ENCODE results near the gene ADGRL3. TPM values are rescaled to one million over a fixed set of nuclear protein-coding genes. Genes with fewer than 3 reads are reported as not detected.
"Not testable (repeated sequence)": the region's sequence is repeated elsewhere in the genome, so short reads cannot be mapped to it uniquely, and the experiment has no call there.

ADGRL3 gene
- total RNA-seq, 2 experiments from 2014 or later = not detected

DNA sequence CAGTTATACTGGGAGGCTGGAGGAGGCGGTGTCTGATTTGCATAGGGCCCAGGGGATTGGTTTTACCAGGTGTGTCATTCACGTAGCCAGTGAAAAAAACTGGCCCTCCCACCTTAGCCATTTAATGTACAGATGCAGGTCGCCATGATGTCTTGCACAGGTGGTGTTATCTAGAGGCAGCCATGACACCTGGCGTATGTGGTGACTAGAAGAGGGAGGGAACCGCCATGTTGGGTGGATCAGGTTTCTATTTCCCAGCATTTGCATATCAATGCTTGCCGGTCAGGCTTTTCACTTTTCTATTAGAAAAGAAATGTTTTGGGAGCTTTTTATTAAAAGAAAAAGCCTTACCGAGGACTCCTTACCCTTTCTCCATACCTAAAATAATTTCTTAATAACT, 523.4 kb downstream of the ADGRL3 start:
- ChIA-PET POLR2A (no interaction called here), CTCF (no interaction called here)
- Mint-ChIP-seq H3K9me3 (ENCODE audit: low read depth) (peaks cover 7% of the 10 kb centered on the region), H3K27me3 (no peaks in the 10 kb centered on the region), H3K4me1 (no peaks in the 10 kb centered on the region), H3K36me3 (ENCODE audit: low read depth) (no peaks in the 10 kb centered on the region), H3K27ac (no peak overlapping the region), H3K4me3 (no peak overlapping the region)
- ATAC-seq (no peak), DNase-seq (no peak)
- intact Hi-C loops (cut with DNase I, micrococcal nuclease) = no loop called here

DNA sequence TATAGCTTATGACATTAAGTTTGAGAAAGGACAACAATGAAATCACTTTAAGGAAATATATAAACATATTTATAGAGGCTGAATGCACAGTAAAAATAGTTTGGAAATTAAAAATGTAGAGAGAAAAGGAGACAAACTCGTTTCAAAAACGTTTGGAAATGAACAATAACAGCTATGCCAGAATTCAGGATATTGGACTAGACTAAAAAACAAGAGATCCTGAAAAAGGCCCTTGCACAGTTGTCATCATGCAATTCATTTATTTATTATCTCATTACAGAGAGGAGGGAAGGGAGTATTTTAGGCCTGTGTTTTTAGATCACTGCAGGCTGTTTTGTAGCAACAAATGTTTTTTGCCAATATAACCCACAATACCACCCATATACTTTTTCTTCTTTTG, 527.2 kb downstream of the ADGRL3 start:
- DNase-seq (no peak), ATAC-seq (no peak)
- Mint-ChIP-seq H3K4me3 (no peak overlapping the region), H3K27me3 (no peaks in the 10 kb centered on the region), H3K4me1 (no peaks in the 10 kb centered on the region), H3K27ac (no peak overlapping the region), H3K9me3 (ENCODE audit: low read depth) (peaks cover 3% of the 10 kb centered on the region), H3K36me3 (ENCODE audit: low read depth) (no peaks in the 10 kb centered on the region)
- ChIA-PET POLR2A (no interaction called here), CTCF (no interaction called here)
- intact Hi-C loops (cut with DNase I, micrococcal nuclease) = no loop called here

DNA sequence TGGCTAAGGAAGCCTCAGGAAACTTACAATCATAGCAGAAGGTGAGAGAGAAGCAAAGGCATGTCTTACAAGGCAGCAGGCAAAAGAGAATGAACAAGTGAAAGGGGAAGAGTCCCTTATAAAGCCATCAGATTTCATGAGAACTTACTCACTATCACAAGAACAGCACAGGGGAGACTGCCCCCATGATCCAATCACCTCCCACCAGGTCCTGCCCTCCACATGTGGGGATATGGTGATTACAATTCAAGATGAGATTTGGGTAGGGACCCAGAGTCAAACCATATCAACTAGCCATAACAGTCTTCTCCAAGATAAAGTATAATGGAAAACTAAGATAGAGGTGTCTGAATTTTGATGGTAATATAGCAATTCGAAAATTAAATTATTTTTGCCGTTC, 534.3 kb downstream of the ADGRL3 start:
- Mint-ChIP-seq H3K27ac (no peak overlapping the region), H3K9me3 (ENCODE audit: low read depth) (peaks cover 9% of the 10 kb centered on the region), H3K27me3 (no peaks in the 10 kb centered on the region), H3K4me3 (no peak overlapping the region), H3K36me3 (ENCODE audit: low read depth) (no peaks in the 10 kb centered on the region), H3K4me1 (no peaks in the 10 kb centered on the region)
- intact Hi-C loops (cut with DNase I, micrococcal nuclease) = no loop called here
- DNase-seq (no peak), ATAC-seq (no peak)
- ChIA-PET POLR2A (no interaction called here), CTCF (no interaction called here)

DNA sequence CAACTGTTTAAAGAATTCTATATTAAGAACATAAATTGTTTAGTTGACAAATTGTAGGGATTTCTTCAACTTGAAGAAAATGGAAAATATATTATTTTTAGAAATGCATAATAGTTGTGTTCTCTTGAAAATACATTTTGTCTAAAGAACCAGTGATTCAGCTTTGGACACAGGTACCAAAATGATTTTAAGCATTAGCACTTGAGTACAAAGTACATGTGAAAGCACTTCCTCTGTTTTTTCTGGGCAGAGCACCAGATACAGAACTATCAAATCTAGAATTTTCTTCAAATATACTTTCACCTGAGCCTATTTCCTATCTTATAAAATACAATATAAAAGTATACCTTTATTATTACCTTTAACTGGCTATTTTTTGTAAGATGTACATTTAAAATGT, 539.8 kb downstream of the ADGRL3 start:
- Mint-ChIP-seq H3K27ac (no peak overlapping the region), H3K27me3 (no peaks in the 10 kb centered on the region), H3K4me1 (no peaks in the 10 kb centered on the region), H3K36me3 (ENCODE audit: low read depth) (no peaks in the 10 kb centered on the region), H3K4me3 (no peak overlapping the region), H3K9me3 (ENCODE audit: low read depth) (peaks cover 9% of the 10 kb centered on the region)
- CTCF ChIA-PET = no interaction called here
- DNase-seq (no peak), ATAC-seq (no peak)
- intact Hi-C loops (cut with DNase I, micrococcal nuclease) = no loop called here
- POLR2A ChIA-PET = no interaction called here

DNA sequence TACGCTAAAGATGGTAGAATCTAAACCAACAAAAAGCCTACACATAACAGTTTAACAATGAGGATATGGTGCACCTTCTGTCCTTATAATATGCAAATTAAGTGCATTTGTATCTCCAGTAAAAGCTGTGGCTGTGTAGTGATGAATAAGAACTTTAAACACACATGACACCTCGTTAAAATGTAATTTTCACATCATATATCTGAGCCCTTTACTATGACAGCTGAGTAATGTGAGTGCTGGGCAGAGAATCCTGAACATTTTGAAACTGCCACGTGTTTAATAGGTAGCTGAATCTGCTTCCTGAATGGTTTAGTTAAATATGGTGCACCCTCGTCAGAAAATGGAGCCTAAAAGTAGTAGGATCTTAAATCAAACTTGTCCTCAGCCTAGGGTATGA, 540.8 kb downstream of the ADGRL3 start:
- Mint-ChIP-seq H3K9me3 (ENCODE audit: low read depth) (peaks cover 5% of the 10 kb centered on the region), H3K36me3 (ENCODE audit: low read depth) (no peaks in the 10 kb centered on the region), H3K27me3 (no peaks in the 10 kb centered on the region), H3K4me3 (no peak overlapping the region), H3K27ac (no peak overlapping the region), H3K4me1 (no peaks in the 10 kb centered on the region)
- ATAC-seq = no peak
- ChIA-PET POLR2A (no interaction called here), CTCF (interaction anchor here (0.8 kb wide), 1 partner anchor 460 kb away, joined by 4 read pairs; no protein-coding TSS in a partner anchor)
- no peak for DNase-seq
- intact Hi-C loops (cut with DNase I, micrococcal nuclease) = no loop called here

DNA sequence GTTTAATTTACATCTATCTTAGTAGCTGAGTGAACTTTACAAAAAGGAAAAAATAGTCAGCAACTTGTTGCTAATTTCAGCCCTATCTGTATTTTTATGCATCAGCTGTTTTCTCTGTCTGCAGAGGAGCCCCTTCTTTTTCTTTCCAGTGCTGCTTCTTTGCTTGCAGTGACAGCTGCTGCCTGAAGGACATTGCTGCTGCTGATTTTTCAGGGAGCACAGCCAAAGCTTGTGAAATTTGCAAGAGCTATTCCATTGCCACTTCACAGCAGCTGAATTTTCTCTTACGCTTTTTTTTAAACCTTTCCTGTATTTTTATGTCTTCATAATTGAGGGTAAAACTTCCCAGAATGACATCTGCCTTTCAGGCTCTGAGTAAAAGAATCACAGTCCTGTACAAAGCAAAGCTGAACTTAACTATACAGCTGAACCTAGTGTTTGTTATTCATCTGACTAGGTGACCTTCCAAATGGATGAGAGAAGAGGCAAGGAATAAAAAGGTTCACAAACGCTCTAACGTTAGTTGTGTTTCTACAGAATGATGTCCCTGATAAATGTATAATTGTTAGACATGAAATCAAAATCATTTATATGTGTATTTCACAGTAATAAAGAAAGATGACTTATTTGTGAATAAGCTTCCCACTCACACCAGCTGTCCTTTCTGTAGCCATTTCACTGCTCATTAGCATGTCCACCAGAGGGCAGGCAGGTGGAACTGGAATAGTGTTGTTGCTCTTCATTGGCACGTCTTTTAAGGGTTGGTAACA, 541.4 kb downstream of the ADGRL3 start:
- Mint-ChIP-seq H3K4me3 (no peak overlapping the region), H3K36me3 (ENCODE audit: low read depth) (no peaks in the 10 kb centered on the region), H3K9me3 (ENCODE audit: low read depth) (peaks cover 7% of the 10 kb centered on the region), H3K27me3 (no peaks in the 10 kb centered on the region), H3K27ac (no peak overlapping the region), H3K4me1 (no peaks in the 10 kb centered on the region)
- DNase-seq (no peak), ATAC-seq (no peak)
- ChIA-PET POLR2A (no interaction called here), CTCF (interaction anchor here (0.8 to 0.9 kb wide), 2 partner anchors 19 to 459 kb away, joined by 3 to 4 read pairs; no protein-coding TSS in a partner anchor)
- intact Hi-C loops (cut with DNase I, micrococcal nuclease) = no loop called here

DNA sequence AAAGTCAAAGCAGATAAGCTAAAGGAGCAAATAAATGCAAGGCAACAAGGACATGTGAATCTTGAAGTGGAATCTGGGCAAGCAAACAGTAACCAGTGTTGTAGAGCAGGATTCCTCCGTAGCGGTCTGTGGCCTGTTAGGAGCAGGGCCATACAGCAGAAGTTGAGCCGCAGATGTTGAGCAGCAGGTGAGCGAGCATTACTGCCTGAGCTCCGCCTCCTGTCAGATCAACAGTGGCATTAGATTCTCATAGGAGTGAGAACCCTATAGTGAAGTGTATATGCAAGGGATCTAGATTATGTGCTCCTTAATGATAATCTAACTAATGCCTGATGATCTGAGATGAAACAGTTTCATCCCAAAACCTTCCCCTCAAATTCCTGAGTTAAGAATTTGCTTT, 550.7 kb downstream of the ADGRL3 start:
- ATAC-seq (no peak), DNase-seq (no peak)
- no peak overlapping the region for H3K27ac Mint-ChIP-seq
- no peaks in the 10 kb centered on the region for H3K4me1 Mint-ChIP-seq
- peaks cover 4% of the 10 kb centered on the region for H3K9me3 Mint-ChIP-seq (ENCODE audit: low read depth)
- H3K4me3 Mint-ChIP-seq = no peak overlapping the region
- ChIA-PET CTCF (no interaction called here), POLR2A (no interaction called here)
- no peaks in the 10 kb centered on the region for H3K36me3 Mint-ChIP-seq (ENCODE audit: low read depth)
- intact Hi-C loops (cut with DNase I, micrococcal nuclease) = no loop called here
- no peaks in the 10 kb centered on the region for H3K27me3 Mint-ChIP-seq

DNA sequence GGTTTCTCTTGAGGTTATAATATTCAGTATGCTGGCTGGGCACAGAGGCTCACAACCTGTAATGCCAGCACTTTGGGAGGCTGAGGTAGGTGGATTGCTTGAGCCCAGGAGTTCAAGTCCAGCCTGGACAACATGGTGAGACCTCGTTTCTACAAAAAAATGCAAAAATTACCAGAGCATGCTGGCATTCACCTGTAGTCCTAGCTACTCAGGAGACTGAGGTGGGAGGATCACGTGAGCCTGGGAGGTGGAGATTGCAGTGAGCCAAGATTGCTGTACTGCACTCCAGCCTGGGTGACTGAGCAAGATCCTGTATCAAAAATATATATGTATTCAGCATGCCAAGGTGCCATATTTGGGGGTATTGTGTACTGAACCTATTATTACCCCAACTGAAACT, 552.5 kb downstream of the ADGRL3 start:
- Mint-ChIP-seq H3K9me3 (ENCODE audit: low read depth) (no peaks in the 10 kb centered on the region), H3K27me3 (no peaks in the 10 kb centered on the region), H3K27ac (no peak overlapping the region), H3K36me3 (ENCODE audit: low read depth) (no peaks in the 10 kb centered on the region), H3K4me3 (no peak overlapping the region), H3K4me1 (no peaks in the 10 kb centered on the region)
- ATAC-seq (no peak), DNase-seq (no peak)
- intact Hi-C loops (cut with DNase I, micrococcal nuclease) = no loop called here
- ChIA-PET POLR2A (no interaction called here), CTCF (no interaction called here)

DNA sequence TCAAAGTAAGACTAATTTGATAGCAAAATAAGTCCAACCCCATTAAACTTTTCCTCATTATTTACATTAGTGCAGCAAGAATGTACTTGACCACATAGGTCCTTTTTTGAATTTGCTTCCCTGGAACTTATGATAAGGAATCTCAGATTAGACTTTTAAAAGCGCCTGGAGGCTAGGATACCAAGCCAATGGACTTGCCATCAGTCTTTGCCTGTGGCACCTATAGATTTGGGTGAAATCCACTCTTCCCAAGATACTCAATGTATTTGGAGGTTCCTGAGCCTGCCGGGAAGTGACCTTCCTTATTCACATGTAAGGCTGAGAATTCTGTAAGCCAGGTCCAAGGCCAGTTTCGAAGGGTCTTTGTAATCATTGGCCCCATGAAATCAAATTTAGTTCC, 553.6 kb downstream of the ADGRL3 start:
- Mint-ChIP-seq H3K4me1 (no peaks in the 10 kb centered on the region), H3K27me3 (no peaks in the 10 kb centered on the region), H3K36me3 (ENCODE audit: low read depth) (no peaks in the 10 kb centered on the region), H3K4me3 (no peak overlapping the region), H3K9me3 (ENCODE audit: low read depth) (no peaks in the 10 kb centered on the region), H3K27ac (no peak overlapping the region)
- ATAC-seq (no peak), DNase-seq (no peak)
- ChIA-PET POLR2A (no interaction called here), CTCF (no interaction called here)
- intact Hi-C loops (cut with DNase I, micrococcal nuclease) = no loop called here

DNA sequence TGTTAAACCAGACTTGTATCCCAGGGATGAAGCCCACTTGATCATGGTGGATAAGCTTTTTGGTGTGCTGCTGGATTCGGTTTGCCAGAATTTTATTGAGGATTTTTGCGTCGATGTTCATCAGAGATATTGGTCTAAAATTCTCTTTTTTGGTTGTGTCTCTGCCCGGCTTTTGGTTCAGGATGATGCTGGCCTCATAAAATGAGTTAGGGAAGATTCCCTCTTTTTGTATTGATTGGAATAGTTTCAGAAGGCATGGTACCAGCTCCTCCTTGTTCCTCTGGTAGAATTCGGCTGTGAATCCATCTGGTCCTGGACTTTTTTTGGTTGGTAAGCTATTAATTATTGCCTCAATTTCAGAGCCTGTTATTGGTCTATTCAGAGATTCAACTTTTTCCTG, 556.8 kb downstream of the ADGRL3 start:
- CTCF ChIA-PET, ATAC-seq, POLR2A ChIA-PET: not testable (repeated sequence)

DNA sequence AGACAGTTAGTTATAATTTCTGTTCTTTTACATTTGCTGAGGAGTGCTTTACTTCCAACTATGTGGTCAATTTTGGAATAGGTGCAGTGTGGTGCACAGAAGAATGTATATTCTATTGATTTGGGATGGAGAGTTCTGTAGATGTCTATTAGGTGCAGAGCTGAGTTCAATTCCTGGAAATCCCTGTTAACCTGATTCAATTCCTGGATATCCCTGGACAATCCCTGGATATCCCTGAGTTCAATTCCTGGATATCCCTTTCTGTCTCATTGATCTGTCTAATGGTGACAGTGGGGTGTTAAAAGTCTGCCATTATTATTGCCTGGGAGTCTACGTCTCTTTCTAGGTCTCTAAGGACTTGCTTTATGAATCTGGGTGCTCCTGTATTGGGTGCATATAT, 557.9 kb downstream of the ADGRL3 start:
- CTCF ChIA-PET; H3K27ac Mint-ChIP-seq; H3K27me3 Mint-ChIP-seq; DNase-seq; ATAC-seq; H3K36me3 Mint-ChIP-seq (ENCODE audit: low read depth); H3K4me3 Mint-ChIP-seq; intact Hi-C loops (cut with DNase I, micrococcal nuclease); POLR2A ChIA-PET; H3K4me1 Mint-ChIP-seq; H3K9me3 Mint-ChIP-seq (ENCODE audit: low read depth): not testable (repeated sequence)

More for the DNA sequence above, 556.8 kb downstream of the ADGRL3 start:
- H3K36me3 Mint-ChIP-seq (ENCODE audit: low read depth); H3K4me1 Mint-ChIP-seq; DNase-seq; intact Hi-C loops (cut with DNase I, micrococcal nuclease); H3K4me3 Mint-ChIP-seq; H3K27ac Mint-ChIP-seq; H3K27me3 Mint-ChIP-seq; H3K9me3 Mint-ChIP-seq (ENCODE audit: low read depth): not testable (repeated sequence)

DNA sequence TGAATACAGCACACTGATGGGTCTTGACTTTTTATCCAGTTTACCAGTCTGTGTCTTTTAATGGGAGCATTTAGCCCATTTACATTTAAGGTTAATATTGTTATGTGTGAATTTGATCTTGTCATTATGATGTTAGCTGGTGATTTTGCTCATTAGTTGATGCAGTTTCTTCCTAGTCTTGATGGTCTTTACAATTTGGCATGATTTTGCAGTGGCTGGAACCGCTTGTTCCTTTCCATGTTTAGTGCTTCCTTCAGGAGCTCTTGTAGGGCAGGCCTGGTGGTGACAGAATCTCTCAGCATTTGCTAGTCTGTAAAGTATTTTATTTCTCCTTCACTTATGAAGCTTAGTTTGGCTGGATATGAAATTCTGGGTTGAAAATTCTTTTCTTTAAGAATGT, 558.5 kb downstream of the ADGRL3 start:
- H3K27me3 Mint-ChIP-seq; POLR2A ChIA-PET; intact Hi-C loops (cut with DNase I, micrococcal nuclease); H3K36me3 Mint-ChIP-seq (ENCODE audit: low read depth); H3K4me3 Mint-ChIP-seq; ATAC-seq; DNase-seq; CTCF ChIA-PET; H3K9me3 Mint-ChIP-seq (ENCODE audit: low read depth); H3K27ac Mint-ChIP-seq; H3K4me1 Mint-ChIP-seq: not testable (repeated sequence)

DNA sequence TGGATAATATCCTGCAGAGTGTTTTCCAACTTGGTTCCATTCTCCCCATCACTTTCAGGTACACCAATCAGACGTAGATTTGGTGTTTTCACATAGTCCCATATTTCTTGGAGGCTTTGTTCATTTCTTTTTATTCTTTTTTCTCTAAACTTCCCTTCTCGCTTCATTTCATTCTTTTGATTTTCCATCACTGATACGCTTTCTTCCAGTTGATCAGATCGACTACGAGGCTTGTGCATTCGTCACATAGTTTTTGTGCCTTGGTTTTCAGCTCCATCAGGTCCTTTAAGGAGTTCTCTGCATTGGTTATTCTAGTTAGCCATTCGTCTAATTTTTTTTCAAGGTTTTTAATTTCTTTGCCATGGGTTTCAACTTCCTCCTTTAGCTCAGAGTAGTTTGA, 559.1 kb downstream of the ADGRL3 start:
- H3K4me1 Mint-ChIP-seq; H3K27ac Mint-ChIP-seq; H3K4me3 Mint-ChIP-seq; H3K9me3 Mint-ChIP-seq (ENCODE audit: low read depth); H3K36me3 Mint-ChIP-seq (ENCODE audit: low read depth); POLR2A ChIA-PET; DNase-seq; ATAC-seq; intact Hi-C loops (cut with DNase I, micrococcal nuclease); CTCF ChIA-PET; H3K27me3 Mint-ChIP-seq: not testable (repeated sequence)
